ENCODE data around the gene GARRE1. TPM values are rescaled to one million over a fixed set of nuclear protein-coding genes. Genes with fewer than 3 reads are reported as not detected.

The GARRE1 gene
- total and polyA plus RNA-seq, 4 donors = 4.0 to 13.7 (median 9.0) TPM

GRCh38 chr19:34222386-34222785 lies 32.0 kb upstream of the GARRE1 start:
- Histone ChIP-seq H3K4me1 (ENCODE audit: control insufficient read depth in 4 of 4, insufficient read depth in 4 of 4, low read length in 3 of 4) (peaks cover 0 to 2% (median 0%) of the 10 kb centered on the region in 4 donors), H3K4me3 (ENCODE audit: low read depth in 1 of 3, low read length in 3 of 3) (no peak overlapping the region), H3K9ac (ENCODE audit: low read depth in 1 of 2, low read length in 2 of 2) (no peak overlapping the region), H3K27ac (ENCODE audit: low read depth in 1 of 2, low read length in 2 of 2) (no peak overlapping the region), H3K36me3 (ENCODE audit: control insufficient read depth in 4 of 4, insufficient read depth in 3 of 4, low read depth in 1 of 4, low read length in 3 of 4) (peaks cover 11 to 71% (median 51%) of the 10 kb centered on the region in 4 donors), H3K27me3 (ENCODE audit: control insufficient read depth in 4 of 4, insufficient read depth in 4 of 4, low read length in 3 of 4) (no peaks in the 10 kb centered on the region), H3K9me3 (ENCODE audit: control insufficient read depth in 4 of 4, low read length in 3 of 4) (no peaks in the 10 kb centered on the region)
- no peak for DNase-seq (ENCODE audit: low spot score)
- TF ChIP-seq TAF1 (conservative IDR thresholded peaks at IDR 0.05) (no peak), HNF4G (IDR thresholded peaks at IDR 0.05) (no peak), ZBTB33 (IDR thresholded peaks at IDR 0.05) (no peak), FOXA2 (IDR thresholded peaks at IDR 0.05) (no peak)
- WGBS = 85% methylated on average over 1 of the region's 1 CpG

DNA sequence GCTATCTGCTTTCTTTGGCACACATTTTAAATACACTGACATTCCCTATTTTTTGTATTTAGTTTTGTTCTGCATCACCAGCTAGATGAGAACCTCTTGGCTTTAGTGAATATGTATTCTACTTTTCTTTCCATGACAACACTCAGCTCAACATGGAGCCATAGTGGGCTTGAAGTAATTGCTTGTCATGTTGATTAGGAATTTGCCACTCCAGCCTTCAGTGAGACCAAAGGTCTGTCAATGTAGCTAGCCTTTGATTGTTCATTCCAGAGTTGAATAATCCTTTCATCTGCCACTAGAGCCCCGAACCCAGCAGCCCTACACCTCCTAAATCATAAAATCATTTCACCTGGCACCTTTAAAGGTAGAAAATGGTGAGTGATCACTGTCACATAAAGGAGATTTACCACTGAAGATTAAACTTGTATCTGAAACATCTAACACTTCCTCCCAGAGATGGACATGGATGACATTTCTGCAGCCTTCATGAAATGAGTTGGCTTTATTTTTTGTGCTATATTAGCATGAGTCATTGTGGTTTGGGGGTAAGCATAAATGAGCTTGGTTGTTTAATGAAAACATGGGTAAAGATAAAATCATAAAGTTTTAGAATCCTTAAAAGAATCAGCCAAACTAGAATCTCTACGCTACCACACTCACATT lies 29.2 kb upstream of the GARRE1 start:
- Histone ChIP-seq H3K27ac (ENCODE audit: low read depth in 1 of 2, low read length in 2 of 2) (no peak overlapping the region), H3K4me1 (ENCODE audit: control insufficient read depth in 4 of 4, insufficient read depth in 4 of 4, low read length in 3 of 4) (peaks cover 0 to 2% (median 0%) of the 10 kb centered on the region in 4 donors), H3K9ac (ENCODE audit: low read depth in 1 of 2, low read length in 2 of 2) (no peak overlapping the region), H3K36me3 (ENCODE audit: control insufficient read depth in 4 of 4, insufficient read depth in 3 of 4, low read depth in 1 of 4, low read length in 3 of 4) (peaks cover 14 to 78% (median 67%) of the 10 kb centered on the region in 4 donors), H3K27me3 (ENCODE audit: control insufficient read depth in 4 of 4, insufficient read depth in 4 of 4, low read length in 3 of 4) (no peaks in the 10 kb centered on the region), H3K9me3 (ENCODE audit: control insufficient read depth in 4 of 4, low read length in 3 of 4) (no peaks in the 10 kb centered on the region), H3K4me3 (ENCODE audit: low read depth in 1 of 3, low read length in 3 of 3) (no peak overlapping the region)
- WGBS = 90% methylated on average over 2 of the region's 2 CpGs
- no peak for TF ChIP-seq ZBTB33 (IDR thresholded peaks at IDR 0.05)
- TF ChIP-seq GABPA (IDR thresholded peaks at IDR 0.05 in 1 of 2, conservative IDR thresholded peaks at IDR 0.05 in 1 of 2) = no peak
- no peak for DNase-seq (ENCODE audit: low spot score)

DNA sequence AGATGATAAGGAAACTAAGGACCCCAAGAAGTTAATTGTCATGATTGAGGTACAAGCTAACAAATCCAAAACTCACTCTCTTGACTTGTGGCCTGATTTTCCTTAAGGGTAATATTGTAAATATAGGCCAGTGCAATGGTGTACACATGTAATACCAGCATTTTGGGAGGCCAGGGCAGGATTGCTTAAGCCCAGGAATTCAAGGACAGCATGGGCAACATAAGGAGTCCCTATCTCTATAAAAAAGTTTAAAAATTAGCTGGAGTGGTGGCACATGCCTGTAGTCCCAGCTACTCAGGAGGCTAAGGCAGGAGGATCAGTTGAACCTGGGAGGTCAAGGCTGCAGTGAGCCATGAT lies 28.7 kb upstream of the GARRE1 start:
- H3K4me3 ChIP-seq (ENCODE audit: low read depth in 1 of 3, low read length in 3 of 3) = no peak overlapping the region
- H3K27me3 ChIP-seq (ENCODE audit: control insufficient read depth in 4 of 4, insufficient read depth in 4 of 4, low read length in 3 of 4) = no peaks in the 10 kb centered on the region
- no peak for DNase-seq (ENCODE audit: low spot score)
- no peak overlapping the region for H3K9ac ChIP-seq (ENCODE audit: low read depth in 1 of 2, low read length in 2 of 2)
- H3K36me3 ChIP-seq (ENCODE audit: control insufficient read depth in 4 of 4, insufficient read depth in 3 of 4, low read depth in 1 of 4, low read length in 3 of 4) = peaks cover 14 to 79% (median 66%) of the 10 kb centered on the region in 4 donors
- H3K4me1 ChIP-seq (ENCODE audit: control insufficient read depth in 4 of 4, insufficient read depth in 4 of 4, low read length in 3 of 4) = peaks cover 0 to 2% (median 0%) of the 10 kb centered on the region in 4 donors
- H3K9me3 ChIP-seq (ENCODE audit: control insufficient read depth in 4 of 4, low read length in 3 of 4) = no peaks in the 10 kb centered on the region
- H3K27ac ChIP-seq (ENCODE audit: low read depth in 1 of 2, low read length in 2 of 2) = no peak overlapping the region
- TF ChIP-seq HNF4A (conservative IDR thresholded peaks at IDR 0.05) = no peak
- TF ChIP-seq CTCF (IDR thresholded peaks at IDR 0.05; ENCODE audit: low read depth, low read length, missing input control) = no peak
- no peak for TF ChIP-seq YY1 (IDR thresholded peaks at IDR 0.05)
- TF ChIP-seq, protein P1, sequence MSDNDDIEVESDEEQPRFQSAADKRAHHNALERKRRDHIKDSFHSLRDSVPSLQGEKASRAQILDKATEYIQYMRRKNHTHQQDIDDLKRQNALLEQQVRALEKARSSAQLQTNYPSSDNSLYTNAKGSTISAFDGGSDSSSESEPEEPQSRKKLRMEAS (IDR thresholded peaks at IDR 0.05) = no peak
- no peak for TF ChIP-seq FOXA2 (IDR thresholded peaks at IDR 0.05)
- TF ChIP-seq GABPA (IDR thresholded peaks at IDR 0.05 in 1 of 2, conservative IDR thresholded peaks at IDR 0.05 in 1 of 2) = no peak
- TF ChIP-seq HNF4G (IDR thresholded peaks at IDR 0.05) = no peak
- no peak for TF ChIP-seq ZBTB33 (IDR thresholded peaks at IDR 0.05)
- no peak for TF ChIP-seq EGR1 (IDR thresholded peaks at IDR 0.05; ENCODE audit: low read depth in 2 of 2)
- no peak for TF ChIP-seq RAD21 (IDR thresholded peaks at IDR 0.05)
- TF ChIP-seq, protein P2, sequence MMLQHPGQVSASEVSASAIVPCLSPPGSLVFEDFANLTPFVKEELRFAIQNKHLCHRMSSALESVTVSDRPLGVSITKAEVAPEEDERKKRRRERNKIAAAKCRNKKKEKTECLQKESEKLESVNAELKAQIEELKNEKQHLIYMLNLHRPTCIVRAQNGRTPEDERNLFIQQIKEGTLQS (IDR thresholded peaks at IDR 0.05) = no peak
- TF ChIP-seq, protein P3, sequence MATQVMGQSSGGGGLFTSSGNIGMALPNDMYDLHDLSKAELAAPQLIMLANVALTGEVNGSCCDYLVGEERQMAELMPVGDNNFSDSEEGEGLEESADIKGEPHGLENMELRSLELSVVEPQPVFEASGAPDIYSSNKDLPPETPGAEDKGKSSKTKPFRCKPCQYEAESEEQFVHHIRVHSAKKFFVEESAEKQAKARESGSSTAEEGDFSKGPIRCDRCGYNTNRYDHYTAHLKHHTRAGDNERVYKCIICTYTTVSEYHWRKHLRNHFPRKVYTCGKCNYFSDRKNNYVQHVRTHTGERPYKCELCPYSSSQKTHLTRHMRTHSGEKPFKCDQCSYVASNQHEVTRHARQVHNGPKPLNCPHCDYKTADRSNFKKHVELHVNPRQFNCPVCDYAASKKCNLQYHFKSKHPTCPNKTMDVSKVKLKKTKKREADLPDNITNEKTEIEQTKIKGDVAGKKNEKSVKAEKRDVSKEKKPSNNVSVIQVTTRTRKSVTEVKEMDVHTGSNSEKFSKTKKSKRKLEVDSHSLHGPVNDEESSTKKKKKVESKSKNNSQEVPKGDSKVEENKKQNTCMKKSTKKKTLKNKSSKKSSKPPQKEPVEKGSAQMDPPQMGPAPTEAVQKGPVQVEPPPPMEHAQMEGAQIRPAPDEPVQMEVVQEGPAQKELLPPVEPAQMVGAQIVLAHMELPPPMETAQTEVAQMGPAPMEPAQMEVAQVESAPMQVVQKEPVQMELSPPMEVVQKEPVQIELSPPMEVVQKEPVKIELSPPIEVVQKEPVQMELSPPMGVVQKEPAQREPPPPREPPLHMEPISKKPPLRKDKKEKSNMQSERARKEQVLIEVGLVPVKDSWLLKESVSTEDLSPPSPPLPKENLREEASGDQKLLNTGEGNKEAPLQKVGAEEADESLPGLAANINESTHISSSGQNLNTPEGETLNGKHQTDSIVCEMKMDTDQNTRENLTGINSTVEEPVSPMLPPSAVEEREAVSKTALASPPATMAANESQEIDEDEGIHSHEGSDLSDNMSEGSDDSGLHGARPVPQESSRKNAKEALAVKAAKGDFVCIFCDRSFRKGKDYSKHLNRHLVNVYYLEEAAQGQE (IDR thresholded peaks at IDR 0.05) = no peak
- no peak for TF ChIP-seq SP1 (IDR thresholded peaks at IDR 0.05)
